Adipocyte (in vitro differentiated cells): ENCODE results near the gene TPX2.

Experiments used
- DNase-seq: peaks from one replicate; pipeline ENCODE4 v3.0.0-alpha.2; 2015; ENCODE audit warnings: low read depth
- H3K27me3 ChIP-seq: replicated peaks from 2 replicates; pipeline ENCODE4 v1.7.0; 2013; ENCODE audit warnings: mild to moderate bottlenecking, low read length, moderate library complexity; ENCODE audit not compliant: control insufficient read depth, insufficient read depth
- H3K36me3 ChIP-seq: 2 replicates; pipeline ENCODE4 v1.7.0; 2013; ENCODE audit warnings: low read length, mild to moderate bottlenecking, moderate library complexity; ENCODE audit not compliant: control insufficient read depth, insufficient read depth, severe bottlenecking
- H3K4me1 ChIP-seq: 2 replicates; pipeline ENCODE4 v1.7.0; 2013; ENCODE audit warnings: mild to moderate bottlenecking, low read length, moderate library complexity; ENCODE audit not compliant: control insufficient read depth, insufficient read depth
- H3K4me3 ChIP-seq: 2 replicates; pipeline ENCODE4 v1.7.0; 2013; ENCODE audit warnings: mild to moderate bottlenecking, low read length, moderate library complexity
- H3K9ac ChIP-seq: 2 replicates; pipeline ENCODE4 v1.7.0; 2013; ENCODE audit warnings: mild to moderate bottlenecking, low read length, moderate library complexity
- H3K9me3 ChIP-seq: 2 replicates; pipeline ENCODE4 v1.7.0; 2013; ENCODE audit warnings: mild to moderate bottlenecking, low read length, moderate library complexity; ENCODE audit not compliant: control insufficient read depth

TPX2 gene

DNA sequence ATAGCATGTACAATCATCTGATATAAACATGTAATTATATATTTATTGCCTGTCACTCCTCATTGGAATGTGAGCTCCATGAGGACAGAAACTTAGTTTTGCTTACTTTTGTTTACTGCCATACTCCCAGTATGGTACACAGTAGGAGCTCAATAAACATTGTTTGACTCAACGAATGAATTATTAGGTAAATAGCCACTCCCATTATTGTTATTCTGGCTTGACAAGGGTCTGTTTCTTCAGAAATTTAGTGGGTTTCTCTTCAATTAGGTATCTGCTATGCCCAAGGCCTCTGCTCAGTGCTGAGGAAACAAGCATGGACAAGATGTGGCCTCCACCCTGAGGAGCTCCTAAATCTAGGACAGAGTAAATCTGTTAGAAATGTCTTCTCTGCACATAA lies 22.7 kb upstream of the TPX2 start:
- Histone ChIP-seq H3K4me3 (peak overlapping the region; percentile 68), H3K9ac (peak overlapping the region; percentile 67), H3K9me3 (no peaks in the 10 kb centered on the region), H3K27me3 (no peaks in the 10 kb centered on the region), H3K36me3 (peaks cover 52% of the 10 kb centered on the region), H3K4me1 (peaks cover 86% of the 10 kb centered on the region)
- DNase-seq = peak; percentile 13

GRCh38 chr20:31716818-31717477 lies 22.1 kb upstream of the TPX2 start:
- Histone ChIP-seq H3K36me3 (peaks cover 51% of the 10 kb centered on the region), H3K4me1 (peaks cover 86% of the 10 kb centered on the region), H3K27me3 (no peaks in the 10 kb centered on the region), H3K4me3 (peak overlapping the region; percentile 68), H3K9me3 (no peaks in the 10 kb centered on the region), H3K9ac (peak overlapping the region; percentile 67)
- DNase-seq = no peak

DNA sequence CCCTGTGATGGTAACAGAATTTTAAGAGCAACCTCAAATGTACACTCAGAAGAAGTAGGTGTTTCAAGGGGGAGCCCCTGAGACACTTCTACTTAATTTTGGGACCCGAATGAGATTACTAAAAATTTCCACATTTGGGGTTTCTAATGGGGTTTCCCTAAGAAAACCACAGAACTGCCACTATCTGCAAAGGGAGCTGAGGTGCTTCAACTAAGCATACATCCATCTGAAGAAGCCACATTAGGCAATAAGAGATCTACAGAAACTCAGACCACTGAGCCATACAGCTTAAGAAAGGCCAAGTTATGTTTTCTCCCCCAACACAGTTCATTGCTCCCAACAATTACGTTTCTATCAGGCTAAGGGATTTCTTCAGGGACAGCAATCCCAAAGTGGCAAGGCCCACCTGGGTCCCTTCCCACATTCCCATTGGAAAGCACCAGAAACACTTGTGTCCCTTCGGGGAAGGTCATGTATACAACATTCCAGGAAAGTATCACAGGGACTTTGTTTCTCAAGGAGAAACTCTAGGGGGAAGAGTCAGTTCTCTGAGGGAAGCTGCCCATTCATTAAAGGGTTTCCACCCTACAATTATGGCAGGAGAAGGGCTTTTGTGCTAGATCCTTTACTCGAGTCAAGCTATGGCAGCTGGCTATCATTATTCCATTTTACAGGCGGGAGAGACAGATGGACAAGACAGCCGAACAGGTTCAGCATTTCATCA lies 21.4 kb upstream of the TPX2 start:
- DNase-seq = no peak
- H3K4me1 ChIP-seq = peaks cover 80% of the 10 kb centered on the region
- peak overlapping the region; percentile 67 for H3K9ac ChIP-seq
- peaks cover 51% of the 10 kb centered on the region for H3K36me3 ChIP-seq
- H3K27me3 ChIP-seq = no peaks in the 10 kb centered on the region
- no peaks in the 10 kb centered on the region for H3K9me3 ChIP-seq
- peak overlapping the region; percentile 68 for H3K4me3 ChIP-seq

GRCh38 chr20:31718952-31719643 lies 20.0 kb upstream of the TPX2 start:
- no peak for DNase-seq
- Histone ChIP-seq H3K9me3 (no peaks in the 10 kb centered on the region), H3K4me1 (peaks cover 65% of the 10 kb centered on the region), H3K36me3 (peaks cover 46% of the 10 kb centered on the region), H3K27me3 (no peaks in the 10 kb centered on the region), H3K9ac (peak overlapping the region; percentile 98), H3K4me3 (peak overlapping the region; percentile 83)

- peak overlapping the region; percentile 83 for H3K4me3 ChIP-seq
- H3K4me1 ChIP-seq = peaks cover 58% of the 10 kb centered on the region
- H3K27me3 ChIP-seq = no peaks in the 10 kb centered on the region
Measured at GRCh38 chr20:31719644-31720485, 19.2 kb upstream of the TPX2 start.

GRCh38 chr20:31720486-31721407 lies 18.3 kb upstream of the TPX2 start:
- H3K4me3 ChIP-seq = peak overlapping the region; percentile 83
- peak; percentile 32 for DNase-seq
- H3K27me3 ChIP-seq = no peaks in the 10 kb centered on the region
- H3K9ac ChIP-seq = peak overlapping the region; percentile 98
- peaks cover 34% of the 10 kb centered on the region for H3K36me3 ChIP-seq
- peaks cover 51% of the 10 kb centered on the region for H3K4me1 ChIP-seq
- H3K9me3 ChIP-seq = no peaks in the 10 kb centered on the region

More at GRCh38 chr20:31719644-31720485, 19.2 kb upstream of the TPX2 start:
- Histone ChIP-seq H3K9me3 (no peaks in the 10 kb centered on the region), H3K9ac (peak overlapping the region; percentile 98), H3K36me3 (peaks cover 39% of the 10 kb centered on the region)
- peak; percentile 22 for DNase-seq

DNA sequence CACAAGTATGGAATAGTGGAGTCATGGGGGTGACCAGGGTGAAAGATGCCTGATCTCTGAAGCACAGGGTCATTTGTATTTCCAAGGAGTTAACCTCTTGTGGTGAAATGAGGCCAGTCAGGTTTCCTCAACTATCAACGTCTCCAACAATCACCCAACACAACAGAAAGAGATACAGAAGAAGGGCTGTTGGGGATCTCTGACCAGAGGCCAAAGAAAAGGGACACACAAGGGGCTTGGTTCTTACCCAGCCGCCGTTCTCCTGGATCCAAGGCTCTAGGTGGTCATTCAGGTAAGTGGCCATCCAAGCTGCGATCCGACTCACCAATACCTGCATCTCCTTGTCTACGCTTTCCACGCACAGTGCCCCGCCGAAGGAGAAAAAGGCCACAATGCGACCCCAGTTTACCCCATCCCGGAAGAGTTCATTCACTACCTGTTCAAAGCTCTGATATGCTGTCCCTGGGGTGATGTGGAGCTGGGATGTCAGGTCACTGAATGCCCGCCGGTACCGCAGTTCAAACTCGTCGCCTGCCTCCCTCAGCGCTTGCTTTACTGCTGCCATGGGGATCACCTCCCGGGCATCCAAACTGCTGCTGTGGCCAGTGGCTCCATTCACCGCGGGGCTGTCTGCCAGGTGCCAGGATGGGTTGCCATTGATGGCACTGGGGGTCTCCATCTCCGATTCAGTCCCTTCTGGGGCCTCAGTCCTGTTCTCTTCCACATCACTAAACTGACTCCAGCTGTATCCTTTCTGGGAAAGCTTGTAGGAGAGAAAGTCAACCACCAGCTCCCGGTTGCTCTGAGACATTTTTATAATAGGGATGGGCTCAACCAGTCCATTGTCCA lies 17.5 kb upstream of the TPX2 start:
- H3K36me3 ChIP-seq = peaks cover 27% of the 10 kb centered on the region
- no peak for DNase-seq
- no peaks in the 10 kb centered on the region for H3K27me3 ChIP-seq
- peaks cover 42% of the 10 kb centered on the region for H3K4me1 ChIP-seq
- no peaks in the 10 kb centered on the region for H3K9me3 ChIP-seq
- peak overlapping the region; percentile 98 for H3K9ac ChIP-seq
- H3K4me3 ChIP-seq = peak overlapping the region; percentile 83

- DNase-seq = peak; percentile 94
- peak within 1 kb of the TSS; percentile 83 for H3K4me3 ChIP-seq
- H3K27me3 ChIP-seq = no peaks in the 10 kb centered on the region
- H3K36me3 ChIP-seq = peaks cover 22% of the 10 kb centered on the region
- no peaks in the 10 kb centered on the region for H3K9me3 ChIP-seq
- H3K4me1 ChIP-seq = peaks cover 39% of the 10 kb centered on the region
- peak within 1 kb of the TSS; percentile 98 for H3K9ac ChIP-seq
Measured at GRCh38 chr20:31722257-31723068, 16.6 kb upstream of the TPX2 start, which contains the start of gene BCL2L1. Gene BCL2L1, minus strand, starts transcription at chr20:31722868. Its CDS starts 650 bp downstream, at chr20:31722218.

DNA sequence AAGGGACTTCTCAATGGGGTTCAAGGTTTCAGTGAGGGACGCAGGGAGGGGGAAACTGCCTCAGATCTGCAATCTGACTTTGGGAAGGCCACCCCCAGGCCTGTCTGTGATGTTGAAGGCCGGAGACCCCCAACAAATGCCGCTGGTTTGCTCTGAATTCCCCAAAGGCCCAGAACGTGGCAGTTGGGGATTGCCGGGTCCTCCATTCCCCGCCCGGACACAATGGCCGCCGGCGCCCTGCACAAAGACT lies 16.1 kb upstream of the TPX2 start:
- DNase-seq = no peak
- Histone ChIP-seq H3K9me3 (no peaks in the 10 kb centered on the region), H3K27me3 (no peaks in the 10 kb centered on the region), H3K4me1 (peaks cover 34% of the 10 kb centered on the region), H3K4me3 (peak overlapping the region; percentile 83), H3K9ac (peak overlapping the region; percentile 98), H3K36me3 (peaks cover 17% of the 10 kb centered on the region)
